ENCODE data around the gene ST6GALNAC5. TPM values are rescaled to one million over a fixed set of nuclear protein-coding genes. Genes with fewer than 3 reads are reported as not detected.

Gene ST6GALNAC5
- total and polyA plus RNA-seq, 10 of the 15 experiments (the other 5 are each of a cell fraction or from before 2014, with no cell fraction given) = under 0.01 to 1.8 (median 0.07) TPM; not detected in 6

- no peak overlapping the region for H3K9ac ChIP-seq (ENCODE audit: control insufficient read depth, insufficient read depth, low read length)
- ChIA-PET POLR2A (interaction anchor here (0.6 to 4.7 kb wide), 8 partner anchors 10 to 191 kb away, joined by 3 to 54 read pairs (median 5); no protein-coding TSS in a partner anchor), RAD21 (ENCODE audit: unreplicated experiment) (interaction anchor here (0.6 to 9.9 kb wide), 17 partner anchors 10 to 186 kb away, joined by 3 to 117 read pairs (median 5); no protein-coding TSS in a partner anchor), SMC1A (ENCODE audit: uncharacterized antibody, unreplicated experiment) (interaction anchor here (1.0 to 11.3 kb wide), 30 partner anchors 11 to 186 kb away, joined by 3 to 215 read pairs (median 5); no protein-coding TSS in a partner anchor), CTCF (interaction anchor here (0.6 to 6.9 kb wide), 11 partner anchors 8 to 966 kb away, joined by 3 to 47 read pairs (median 4); no protein-coding TSS in a partner anchor)
- H4K20me1 ChIP-seq (ENCODE audit: control insufficient read depth, insufficient read depth) = no peaks in the 10 kb centered on the region
- 20% methylated on average over 8 of the region's 8 CpGs for WGBS (ENCODE audit: insufficient coverage, insufficient replicate concordance, low lambda C conversion rate, missing lambda C conversion rate)
- H3K4me2 ChIP-seq (ENCODE audit: control insufficient read depth, insufficient read depth) = peak overlapping the region; percentile 38
- intact Hi-C loops (cut with micrococcal nuclease; ENCODE audit: unreplicated experiment) = loop anchor here (5.0 kb wide), 1 partner anchor 1038 kb away; the partner anchor contains the start of gene FUBP1
- peak; percentile 65 for ATAC-seq
- in situ Hi-C loops (cut with MboI) = no loop called here
- no peak for FAIRE-seq
- no peaks in the 10 kb centered on the region; the same call in 2 of the 3 replicates for H3K9me3 ChIP-seq (replicated peaks; ENCODE audit: control insufficient read depth, insufficient read depth, low read length)
- no peak overlapping the region for H3K4me3 ChIP-seq
- no TSS peak for BruUV-seq (replicated peaks)
- no peak overlapping the region for H2AFZ ChIP-seq (ENCODE audit: control insufficient read depth, low read depth, low read length)
- DNase-seq (ENCODE audit: low read depth, low spot score) = no peak
- H3K36me3 ChIP-seq (ENCODE audit: control insufficient read depth in 2 of 2, insufficient read depth in 2 of 2, low read length in 1 of 2) = no peaks in the 10 kb centered on the region
- H3K27me3 ChIP-seq (replicated peaks in 1 of 2; ENCODE audit: control insufficient read depth in 2 of 2, insufficient read depth in 2 of 2, low read length in 1 of 2) = no peaks in the 10 kb centered on the region
- no peak overlapping the region for H3K27ac ChIP-seq (ENCODE audit: control insufficient read depth, insufficient read depth)
- H3K79me2 ChIP-seq (ENCODE audit: control insufficient read depth, insufficient read depth, low read length) = no peaks in the 10 kb centered on the region
- H3K4me1 ChIP-seq (ENCODE audit: control insufficient read depth, insufficient read depth, low read length) = peaks cover 8% of the 10 kb centered on the region; the same call in 1 of the 2 replicates
- TF ChIP-seq NR2C1 (IDR thresholded peaks at IDR 0.05) = peak; percentile 31; the same call in 1 of the 2 replicates
- no peak for TF ChIP-seq EZH2 (IDR thresholded peaks at IDR 0.05; ENCODE audit: borderline replicate concordance, control insufficient read depth, low read depth, low read length)
- TF ChIP-seq RB1 (IDR thresholded peaks at IDR 0.05; ENCODE audit: borderline replicate concordance) = no peak
- peak; percentile 79 for TF ChIP-seq MEF2B (IDR thresholded peaks at IDR 0.05; ENCODE audit: partially characterized antibody, poor library complexity, severe bottlenecking)
- TF ChIP-seq MLLT1 (IDR thresholded peaks at IDR 0.05) = peak; percentile 77
- TF ChIP-seq ZSCAN29 (IDR thresholded peaks at IDR 0.05) = no peak
- TF ChIP-seq E4F1 (IDR thresholded peaks at IDR 0.05; ENCODE audit: borderline replicate concordance, partially characterized antibody) = no peak
- TF ChIP-seq BACH1 (IDR thresholded peaks at IDR 0.05; ENCODE audit: borderline replicate concordance) = no peak
- no peak for TF ChIP-seq ZNF384 (IDR thresholded peaks at IDR 0.05; ENCODE audit: borderline replicate concordance, low read depth, low read length)
- TF ChIP-seq CBX5 (IDR thresholded peaks at IDR 0.05; ENCODE audit: low read depth) = no peak
- TF ChIP-seq ZNF274 (IDR thresholded peaks at IDR 0.05; ENCODE audit: insufficient read depth, insufficient read length) = no peak
- TF ChIP-seq MXI1 (IDR thresholded peaks at IDR 0.05; ENCODE audit: low read depth, low read length) = no peak
- no peak for TF ChIP-seq KDM1A (IDR thresholded peaks at IDR 0.05; ENCODE audit: borderline replicate concordance)
- no peak for TF ChIP-seq CBFB (IDR thresholded peaks at IDR 0.05; ENCODE audit: low read depth)
- no peak for TF ChIP-seq E2F4 (IDR thresholded peaks at IDR 0.05; ENCODE audit: low read depth, low read length)
- no peak for TF ChIP-seq CHD1 (IDR thresholded peaks at IDR 0.05; ENCODE audit: low read depth, low read length)
These were observed 72.0 kb downstream of the ST6GALNAC5 start for GRCh38 chr1:76939050-76939816.
